Neuronal stem cell (in vitro differentiated cells): ENCODE data around the gene UBXN6.

Source experiments
- DNase-seq: peaks from one replicate; pipeline ENCODE4 v3.0.0-alpha.2; 2013; ENCODE audit warnings: low spot score
- H2AFZ ChIP-seq: one replicate; pipeline ENCODE4 v1.6.1; 2013; ENCODE audit warnings: mild to moderate bottlenecking, low read length, inconsistent platforms
- H2AK5ac ChIP-seq: 2 replicates; pipeline ENCODE4 v1.6.1; 2013; ENCODE audit warnings: low read depth, mild to moderate bottlenecking, inconsistent platforms, low read length, moderate library complexity, mixed read lengths
- H2BK120ac ChIP-seq: 2 replicates; pipeline ENCODE4 v1.6.1; 2013; ENCODE audit warnings: low read depth, mild to moderate bottlenecking, inconsistent platforms, low read length, moderate library complexity, mixed read lengths
- H2BK12ac ChIP-seq: one replicate; pipeline ENCODE4 v1.6.1; 2013; ENCODE audit warnings: low read length, inconsistent platforms
- H2BK15ac ChIP-seq: 2 replicates; pipeline ENCODE4 v1.6.1; 2013; ENCODE audit warnings: mild to moderate bottlenecking, low read length, inconsistent platforms, mixed read lengths
- H2BK5ac ChIP-seq: one replicate; pipeline ENCODE4 v1.6.1; 2013; ENCODE audit warnings: inconsistent platforms, mild to moderate bottlenecking, low read length, moderate library complexity
- H3K14ac ChIP-seq: one replicate; pipeline ENCODE4 v1.6.1; 2013; ENCODE audit warnings: low read length, inconsistent platforms
- H3K18ac ChIP-seq: 2 replicates; pipeline ENCODE4 v1.6.1; 2013; ENCODE audit warnings: low read length, inconsistent platforms
- H3K23ac ChIP-seq: 2 replicates; pipeline ENCODE4 v1.6.1; 2013; ENCODE audit warnings: low read depth, mild to moderate bottlenecking, mixed read lengths, low read length, inconsistent platforms; ENCODE audit not compliant: poor library complexity
- H3K27ac ChIP-seq: replicated peaks from 3 replicates; pipeline ENCODE4 v1.5.1; 2013; ENCODE audit warnings: low read length, inconsistent platforms
- H3K27me3 ChIP-seq, 3 experiments: 2 replicates each; pipeline ENCODE4 v1.6.1; 2013; ENCODE audit warnings: low read length in 3 of 3, mild to moderate bottlenecking in 2 of 3, inconsistent platforms in 1 of 3, low read depth in 1 of 3, mixed read lengths in 1 of 3, moderate library complexity in 1 of 3; ENCODE audit not compliant: control insufficient read depth in 3 of 3, insufficient read depth in 3 of 3
- H3K36me3 ChIP-seq, 2 donors: replicated peaks in 1 of 2; 2 replicates each; pipeline ENCODE4 v1.6.1; 2013; ENCODE audit warnings: low read length in 2 of 2; ENCODE audit not compliant: control insufficient read depth in 2 of 2, insufficient read depth in 2 of 2
- H3K4ac ChIP-seq: 2 replicates; pipeline ENCODE4 v1.6.1; 2013; ENCODE audit warnings: inconsistent platforms, mild to moderate bottlenecking, low read length, moderate library complexity
- H3K4me1 ChIP-seq, 2 donors: 1 replicate in 1 of 2; 2 replicates in 1 of 2; pipeline ENCODE4 v1.6.1; 2013; ENCODE audit warnings: low read length in 2 of 2, low read depth in 1 of 2; ENCODE audit not compliant: control insufficient read depth in 2 of 2, insufficient read depth in 1 of 2
- H3K4me2 ChIP-seq: one replicate; pipeline ENCODE4 v1.6.1; 2013; ENCODE audit warnings: mild to moderate bottlenecking, low read length, inconsistent platforms; ENCODE audit not compliant: insufficient read depth, poor library complexity, severe bottlenecking
- H3K4me3 ChIP-seq, 2 donors: 2 replicates each; pipeline ENCODE4 v1.5.1; 2013; ENCODE audit warnings: low read length in 2 of 2, mild to moderate bottlenecking in 2 of 2, inconsistent platforms in 1 of 2, moderate library complexity in 1 of 2
- H3K79me1 ChIP-seq: one replicate; pipeline ENCODE4 v1.6.1; 2013; ENCODE audit warnings: low read depth, mild to moderate bottlenecking, inconsistent platforms, low read length, moderate library complexity
- H3K9ac ChIP-seq: one replicate; pipeline ENCODE4 v1.6.1; 2013; ENCODE audit warnings: mild to moderate bottlenecking, low read depth, low read length, inconsistent platforms; ENCODE audit not compliant: poor library complexity
- H3K9me3 ChIP-seq, 2 donors: replicated peaks in 1 of 2; 2 replicates each; pipeline versions ENCODE3 to v1.6.1; 2013; ENCODE audit warnings: low read length in 2 of 2, mild to moderate bottlenecking in 2 of 2, inconsistent platforms in 1 of 2, low read depth in 1 of 2, mixed read lengths in 1 of 2, moderate library complexity in 1 of 2; ENCODE audit not compliant: control insufficient read depth in 2 of 2, insufficient read depth in 1 of 2
- H4K8ac ChIP-seq: one replicate; pipeline ENCODE4 v1.6.1; 2013; ENCODE audit warnings: low read depth, mild to moderate bottlenecking, inconsistent platforms, low read length, moderate library complexity
- H4K91ac ChIP-seq: one replicate; pipeline ENCODE4 v1.6.1; 2013; ENCODE audit warnings: low read length, low read depth, mild to moderate bottlenecking, inconsistent platforms; ENCODE audit not compliant: poor library complexity
- WGBS, 2 donors: extraction: QIAGEN DNeasy Blood & Tissue Kit; methylation state at CpG; one replicate each; pipeline ENCODE4 v1.1.7; 2013; ENCODE audit warnings: missing lambda C conversion rate in 2 of 2, mixed read lengths in 1 of 2; ENCODE audit not compliant: insufficient read length in 2 of 2, insufficient replicate concordance in 1 of 2; ENCODE audit errors: extremely low coverage in 2 of 2; 5-methylcytosine and 5-hydroxymethylcytosine counted together

UBXN6 gene

GRCh38 chr19:4473763-4474513 lies 16.3 kb upstream of the UBXN6 start:
- WGBS, 2 donors: no CpG with 5 or more reads among the region's 23 CpGs
- Histone ChIP-seq H3K14ac (peak overlapping the region; percentile 22), H4K91ac (no peak overlapping the region)

GRCh38 chr19:4473011-4473762 lies 15.6 kb upstream of the UBXN6 start:
- H3K4me2 ChIP-seq: peak overlapping the region; percentile 88
- no peak overlapping the region for H2AFZ ChIP-seq
- no peaks in the 10 kb centered on the region for H3K27me3 ChIP-seq
- peaks cover 8 to 10% of the 10 kb centered on the region in 2 donors for H3K4me1 ChIP-seq
- H2BK15ac ChIP-seq: no peak overlapping the region
- peak overlapping the region; percentile 44 for H3K23ac ChIP-seq
- H3K9ac ChIP-seq: peak overlapping the region; percentile 89
- peaks cover 19 to 25% of the 10 kb centered on the region in 2 donors for H3K36me3 ChIP-seq
- H3K4ac ChIP-seq: peak overlapping the region; percentile 67
- no peak overlapping the region for H3K27ac ChIP-seq
- peaks cover 16% of the 10 kb centered on the region for H3K79me1 ChIP-seq
- no peak overlapping the region for H2BK12ac ChIP-seq
- no peak overlapping the region for H4K91ac ChIP-seq
- peak overlapping the region; percentile 91 for H3K14ac ChIP-seq
- H2BK5ac ChIP-seq: no peak overlapping the region
- no peak overlapping the region for H4K8ac ChIP-seq
- no peak for DNase-seq
- no CpG with 5 or more reads among the region's 25 CpGs for WGBS, 2 donors
- H3K9me3 ChIP-seq: peaks cover 0 to 2% of the 10 kb centered on the region in 2 donors
- peak overlapping the region; percentile 84 to 91 for H3K4me3 ChIP-seq
- H3K18ac ChIP-seq: peak overlapping the region; percentile 91
- H2AK5ac ChIP-seq: peak overlapping the region; percentile 96
- peak overlapping the region; percentile 9 for H2BK120ac ChIP-seq

More at GRCh38 chr19:4473763-4474513, 16.3 kb upstream of the UBXN6 start:
- H2BK120ac ChIP-seq: no peak overlapping the region
- H3K4me2 ChIP-seq: peak overlapping the region; percentile 88
- peak overlapping the region; percentile 61 for H3K9ac ChIP-seq
- peaks cover 8 to 10% of the 10 kb centered on the region in 2 donors for H3K4me1 ChIP-seq
- H3K36me3 ChIP-seq: peaks cover 22 to 32% of the 10 kb centered on the region in 2 donors
- H3K9me3 ChIP-seq: peaks cover 0 to 2% of the 10 kb centered on the region in 2 donors
- H4K8ac ChIP-seq: no peak overlapping the region
- H3K18ac ChIP-seq: peak overlapping the region; percentile 5
- peak overlapping the region; percentile 91 for H2AK5ac ChIP-seq
- no peak overlapping the region for H3K4ac ChIP-seq
- peak overlapping the region; percentile 7 for H2BK5ac ChIP-seq
- no peak overlapping the region for H2BK12ac ChIP-seq
- peak overlapping the region; percentile 77 for H3K27ac ChIP-seq
- DNase-seq: no peak
- no peak overlapping the region for H2BK15ac ChIP-seq
- peak overlapping the region; percentile 75 to 84 for H3K4me3 ChIP-seq
- H3K23ac ChIP-seq: no peak overlapping the region
- peak overlapping the region; percentile 66 for H2AFZ ChIP-seq
- peaks cover 16% of the 10 kb centered on the region for H3K79me1 ChIP-seq
- no peaks in the 10 kb centered on the region for H3K27me3 ChIP-seq

GRCh38 chr19:4472174-4472974 lies 14.8 kb upstream of the UBXN6 start, which contains the start of gene HDGFL2:
HDGFL2 (plus strand) TSS chr19:4472297; CDS start chr19:4472351, 54 bp downstream.
- H3K4me1 ChIP-seq: peaks cover 8 to 10% of the 10 kb centered on the region in 2 donors
- WGBS, 2 donors: no CpG with 5 or more reads among the region's 71 CpGs

More at GRCh38 chr19:4472174-4472974, 14.8 kb upstream of the UBXN6 start, which contains the start of gene HDGFL2:
- Histone ChIP-seq H4K8ac (no peak within 1 kb of the TSS), H3K79me1 (peaks cover 16% of the 10 kb centered on the region), H3K4me3 (peak within 1 kb of the TSS; percentile 84 to 91), H2BK12ac (peak within 1 kb of the TSS; percentile 48), H3K9me3 (peaks cover 0 to 2% of the 10 kb centered on the region in 2 donors), H2BK15ac (no peak within 1 kb of the TSS), H3K23ac (peak within 1 kb of the TSS; percentile 70), H3K36me3 (peaks cover 16 to 21% of the 10 kb centered on the region in 2 donors), H3K9ac (peak within 1 kb of the TSS; percentile 94), H2AK5ac (peak within 1 kb of the TSS; percentile 96), H4K91ac (no peak within 1 kb of the TSS), H3K27ac (peak within 1 kb of the TSS; percentile 83), H2BK5ac (peak within 1 kb of the TSS; percentile 45), H3K27me3 (no peaks in the 10 kb centered on the region), H3K4ac (peak within 1 kb of the TSS; percentile 67), H3K14ac (peak within 1 kb of the TSS; percentile 91), H3K18ac (peak within 1 kb of the TSS; percentile 91), H2AFZ (peak within 1 kb of the TSS; percentile 84), H2BK120ac (peak within 1 kb of the TSS; percentile 61), H3K4me2 (peak within 1 kb of the TSS; percentile 88)
- DNase-seq: no peak
